Ovary (tissue), 3 donors: Measurements from ENCODE around the gene MCAM.

Experiments
- EP300 ChIP-seq: sonication (generic); formaldehyde crosslinking; IDR thresholded peaks from one replicate; pipeline ENCODE4 v1.6.1; 2017; ENCODE audit warnings: antibody characterized with exemption
- TF ChIP-seq, protein P1 (sequence below), 3 donors: fragments of 450-650 bp in 2 of 3; fragments of 200-600 bp in 1 of 3; IDR thresholded peaks; one replicate each; pipeline versions ENCODE4 v1.5.1 to v1.8.0; 2016 to 2022; ENCODE audit warnings: antibody characterized with exemption in 3 of 3, mild to moderate bottlenecking in 1 of 3
- donor health status: DM: no; HTN: no; CAD: no.

GRCh38 chr11:119319136-119319699 is 2.3 kb upstream of the MCAM start:
- TF ChIP-seq, protein P1, sequence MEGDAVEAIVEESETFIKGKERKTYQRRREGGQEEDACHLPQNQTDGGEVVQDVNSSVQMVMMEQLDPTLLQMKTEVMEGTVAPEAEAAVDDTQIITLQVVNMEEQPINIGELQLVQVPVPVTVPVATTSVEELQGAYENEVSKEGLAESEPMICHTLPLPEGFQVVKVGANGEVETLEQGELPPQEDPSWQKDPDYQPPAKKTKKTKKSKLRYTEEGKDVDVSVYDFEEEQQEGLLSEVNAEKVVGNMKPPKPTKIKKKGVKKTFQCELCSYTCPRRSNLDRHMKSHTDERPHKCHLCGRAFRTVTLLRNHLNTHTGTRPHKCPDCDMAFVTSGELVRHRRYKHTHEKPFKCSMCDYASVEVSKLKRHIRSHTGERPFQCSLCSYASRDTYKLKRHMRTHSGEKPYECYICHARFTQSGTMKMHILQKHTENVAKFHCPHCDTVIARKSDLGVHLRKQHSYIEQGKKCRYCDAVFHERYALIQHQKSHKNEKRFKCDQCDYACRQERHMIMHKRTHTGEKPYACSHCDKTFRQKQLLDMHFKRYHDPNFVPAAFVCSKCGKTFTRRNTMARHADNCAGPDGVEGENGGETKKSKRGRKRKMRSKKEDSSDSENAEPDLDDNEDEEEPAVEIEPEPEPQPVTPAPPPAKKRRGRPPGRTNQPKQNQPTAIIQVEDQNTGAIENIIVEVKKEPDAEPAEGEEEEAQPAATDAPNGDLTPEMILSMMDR (IDR thresholded peaks at IDR 0.05), result no peak
- no peak for TF ChIP-seq EP300
